Mammary epithelial cell (primary cell): Measurements from ENCODE around the gene C12orf75.

Experiments used
- EZH2 ChIP-seq: IDR thresholded peaks from 2 replicates; pipeline ENCODE4 v1.6.1; 2012; ENCODE audit warnings: low read length, inconsistent platforms, borderline replicate concordance
- TF ChIP-seq, protein P1 (sequence below), 2 donors: IDR thresholded peaks in 1 of 2; conservative IDR thresholded peaks in 1 of 2; 2 replicates each; pipeline ENCODE4 v1.5.1; 2011 to 2012; ENCODE audit warnings: inconsistent platforms in 2 of 2, low read length in 2 of 2, mild to moderate bottlenecking in 2 of 2, control low read depth in 1 of 2, low read depth in 1 of 2; ENCODE audit not compliant: insufficient read depth in 1 of 2; ENCODE audit errors: extremely low read depth in 1 of 2

DNA sequence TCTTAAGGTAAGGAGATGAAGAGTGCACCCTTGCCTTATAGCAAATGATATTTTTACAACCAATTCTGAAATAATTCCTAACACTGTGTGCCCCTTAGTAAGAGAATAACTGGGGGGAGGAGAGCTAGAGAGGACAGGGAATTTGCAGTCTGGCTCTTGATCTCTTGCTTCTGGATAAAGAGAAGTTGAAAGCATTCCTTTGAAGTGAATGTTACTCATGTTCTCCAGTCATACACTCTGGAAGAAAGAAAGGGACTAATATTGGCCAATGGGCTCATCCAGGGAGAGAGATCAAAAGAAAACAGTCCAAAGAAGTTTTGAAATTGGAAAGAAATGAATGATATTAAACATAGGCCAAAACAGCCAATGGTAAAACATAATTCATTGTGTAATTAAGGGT is 25.3 kb downstream of the C12orf75 start:
- TF ChIP-seq, protein P1, sequence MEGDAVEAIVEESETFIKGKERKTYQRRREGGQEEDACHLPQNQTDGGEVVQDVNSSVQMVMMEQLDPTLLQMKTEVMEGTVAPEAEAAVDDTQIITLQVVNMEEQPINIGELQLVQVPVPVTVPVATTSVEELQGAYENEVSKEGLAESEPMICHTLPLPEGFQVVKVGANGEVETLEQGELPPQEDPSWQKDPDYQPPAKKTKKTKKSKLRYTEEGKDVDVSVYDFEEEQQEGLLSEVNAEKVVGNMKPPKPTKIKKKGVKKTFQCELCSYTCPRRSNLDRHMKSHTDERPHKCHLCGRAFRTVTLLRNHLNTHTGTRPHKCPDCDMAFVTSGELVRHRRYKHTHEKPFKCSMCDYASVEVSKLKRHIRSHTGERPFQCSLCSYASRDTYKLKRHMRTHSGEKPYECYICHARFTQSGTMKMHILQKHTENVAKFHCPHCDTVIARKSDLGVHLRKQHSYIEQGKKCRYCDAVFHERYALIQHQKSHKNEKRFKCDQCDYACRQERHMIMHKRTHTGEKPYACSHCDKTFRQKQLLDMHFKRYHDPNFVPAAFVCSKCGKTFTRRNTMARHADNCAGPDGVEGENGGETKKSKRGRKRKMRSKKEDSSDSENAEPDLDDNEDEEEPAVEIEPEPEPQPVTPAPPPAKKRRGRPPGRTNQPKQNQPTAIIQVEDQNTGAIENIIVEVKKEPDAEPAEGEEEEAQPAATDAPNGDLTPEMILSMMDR (conservative IDR thresholded peaks at IDR 0.05 in 1 of 2, IDR thresholded peaks at IDR 0.05 in 1 of 2; ENCODE audit: extremely low read depth in 1 of 2, insufficient read depth in 1 of 2, low read depth in 1 of 2, low read length in 2 of 2) = no peak
- TF ChIP-seq EZH2 = no peak
